ENCODE measurements around the gene ARHGAP26. TPM values are rescaled to one million over a fixed set of nuclear protein-coding genes. Genes with fewer than 3 reads are reported as not detected.

The ARHGAP26 gene
- total and polyA plus RNA-seq, 4 donors = 1.8 to 16.7 (median 4.1) TPM

DNA sequence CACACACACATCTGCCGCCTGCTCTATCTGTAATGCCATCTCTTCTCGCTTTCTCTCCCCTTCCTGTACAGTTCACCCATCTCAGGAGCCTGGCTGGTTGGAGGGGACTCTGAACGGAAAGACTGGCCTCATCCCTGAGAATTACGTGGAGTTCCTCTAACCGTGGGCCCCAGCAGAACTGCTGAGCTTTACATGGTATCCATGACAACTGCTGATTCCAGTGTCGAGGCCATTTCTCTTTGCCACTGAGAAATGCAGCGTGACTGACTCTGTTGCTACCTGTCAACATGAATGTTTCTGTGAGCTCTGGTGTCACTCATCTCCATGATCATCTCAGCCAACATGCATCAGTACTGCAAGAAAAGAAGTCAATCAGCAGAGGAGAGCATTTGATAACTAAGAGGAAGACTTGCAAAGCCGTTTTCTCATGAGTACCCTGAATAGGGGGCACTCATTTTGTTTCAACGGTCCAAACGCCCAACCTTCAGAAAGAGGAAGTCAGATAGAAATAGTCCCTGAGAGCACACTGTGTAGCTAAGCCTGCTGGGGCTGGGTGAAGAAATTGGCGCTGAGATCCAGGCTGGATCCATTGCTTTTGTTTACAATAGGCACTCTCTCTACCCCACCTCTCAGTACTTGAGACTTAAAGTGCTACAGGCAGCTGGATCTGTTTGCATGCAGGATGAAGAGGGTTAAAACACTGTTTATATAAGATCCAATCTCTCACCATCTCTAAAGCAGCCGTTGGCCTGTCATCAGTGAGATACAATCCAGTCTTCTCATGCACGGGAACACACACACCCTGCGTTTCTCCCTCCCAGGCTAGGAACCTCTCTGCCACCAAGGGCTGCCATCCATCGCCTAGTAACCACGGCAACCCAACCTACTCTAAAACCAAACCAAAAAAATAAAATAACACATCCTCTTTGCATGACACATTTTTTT lies 452.4 kb downstream of the ARHGAP26 start:
- 69% methylated on average over 16 of the region's 16 CpGs for WGBS
- no peak overlapping the region for H3K9ac ChIP-seq (ENCODE audit: low read depth in 1 of 2, low read length in 2 of 2)
- peak; percentile 36 for DNase-seq (ENCODE audit: low spot score)
- no peaks in the 10 kb centered on the region for H3K36me3 ChIP-seq (ENCODE audit: control insufficient read depth in 4 of 4, insufficient read depth in 3 of 4, low read depth in 1 of 4, low read length in 3 of 4)
- no peaks in the 10 kb centered on the region for H3K9me3 ChIP-seq (ENCODE audit: control insufficient read depth in 4 of 4, low read length in 3 of 4)
- no peaks in the 10 kb centered on the region for H3K27me3 ChIP-seq (ENCODE audit: control insufficient read depth in 4 of 4, insufficient read depth in 4 of 4, low read length in 3 of 4)
- no peak overlapping the region for H3K4me3 ChIP-seq (ENCODE audit: low read depth in 1 of 3, low read length in 3 of 3)
- no peak overlapping the region for H3K27ac ChIP-seq (ENCODE audit: low read depth in 1 of 2, low read length in 2 of 2)
- no peak for TF ChIP-seq EGR1 (IDR thresholded peaks at IDR 0.05; ENCODE audit: low read depth in 2 of 2)
- no peak for TF ChIP-seq FOXA1 (IDR thresholded peaks at IDR 0.05)
- TF ChIP-seq, protein P1, sequence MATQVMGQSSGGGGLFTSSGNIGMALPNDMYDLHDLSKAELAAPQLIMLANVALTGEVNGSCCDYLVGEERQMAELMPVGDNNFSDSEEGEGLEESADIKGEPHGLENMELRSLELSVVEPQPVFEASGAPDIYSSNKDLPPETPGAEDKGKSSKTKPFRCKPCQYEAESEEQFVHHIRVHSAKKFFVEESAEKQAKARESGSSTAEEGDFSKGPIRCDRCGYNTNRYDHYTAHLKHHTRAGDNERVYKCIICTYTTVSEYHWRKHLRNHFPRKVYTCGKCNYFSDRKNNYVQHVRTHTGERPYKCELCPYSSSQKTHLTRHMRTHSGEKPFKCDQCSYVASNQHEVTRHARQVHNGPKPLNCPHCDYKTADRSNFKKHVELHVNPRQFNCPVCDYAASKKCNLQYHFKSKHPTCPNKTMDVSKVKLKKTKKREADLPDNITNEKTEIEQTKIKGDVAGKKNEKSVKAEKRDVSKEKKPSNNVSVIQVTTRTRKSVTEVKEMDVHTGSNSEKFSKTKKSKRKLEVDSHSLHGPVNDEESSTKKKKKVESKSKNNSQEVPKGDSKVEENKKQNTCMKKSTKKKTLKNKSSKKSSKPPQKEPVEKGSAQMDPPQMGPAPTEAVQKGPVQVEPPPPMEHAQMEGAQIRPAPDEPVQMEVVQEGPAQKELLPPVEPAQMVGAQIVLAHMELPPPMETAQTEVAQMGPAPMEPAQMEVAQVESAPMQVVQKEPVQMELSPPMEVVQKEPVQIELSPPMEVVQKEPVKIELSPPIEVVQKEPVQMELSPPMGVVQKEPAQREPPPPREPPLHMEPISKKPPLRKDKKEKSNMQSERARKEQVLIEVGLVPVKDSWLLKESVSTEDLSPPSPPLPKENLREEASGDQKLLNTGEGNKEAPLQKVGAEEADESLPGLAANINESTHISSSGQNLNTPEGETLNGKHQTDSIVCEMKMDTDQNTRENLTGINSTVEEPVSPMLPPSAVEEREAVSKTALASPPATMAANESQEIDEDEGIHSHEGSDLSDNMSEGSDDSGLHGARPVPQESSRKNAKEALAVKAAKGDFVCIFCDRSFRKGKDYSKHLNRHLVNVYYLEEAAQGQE (IDR thresholded peaks at IDR 0.05) = no peak
- TF ChIP-seq, protein P2, sequence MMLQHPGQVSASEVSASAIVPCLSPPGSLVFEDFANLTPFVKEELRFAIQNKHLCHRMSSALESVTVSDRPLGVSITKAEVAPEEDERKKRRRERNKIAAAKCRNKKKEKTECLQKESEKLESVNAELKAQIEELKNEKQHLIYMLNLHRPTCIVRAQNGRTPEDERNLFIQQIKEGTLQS (IDR thresholded peaks at IDR 0.05) = no peak
- TF ChIP-seq, protein P3, sequence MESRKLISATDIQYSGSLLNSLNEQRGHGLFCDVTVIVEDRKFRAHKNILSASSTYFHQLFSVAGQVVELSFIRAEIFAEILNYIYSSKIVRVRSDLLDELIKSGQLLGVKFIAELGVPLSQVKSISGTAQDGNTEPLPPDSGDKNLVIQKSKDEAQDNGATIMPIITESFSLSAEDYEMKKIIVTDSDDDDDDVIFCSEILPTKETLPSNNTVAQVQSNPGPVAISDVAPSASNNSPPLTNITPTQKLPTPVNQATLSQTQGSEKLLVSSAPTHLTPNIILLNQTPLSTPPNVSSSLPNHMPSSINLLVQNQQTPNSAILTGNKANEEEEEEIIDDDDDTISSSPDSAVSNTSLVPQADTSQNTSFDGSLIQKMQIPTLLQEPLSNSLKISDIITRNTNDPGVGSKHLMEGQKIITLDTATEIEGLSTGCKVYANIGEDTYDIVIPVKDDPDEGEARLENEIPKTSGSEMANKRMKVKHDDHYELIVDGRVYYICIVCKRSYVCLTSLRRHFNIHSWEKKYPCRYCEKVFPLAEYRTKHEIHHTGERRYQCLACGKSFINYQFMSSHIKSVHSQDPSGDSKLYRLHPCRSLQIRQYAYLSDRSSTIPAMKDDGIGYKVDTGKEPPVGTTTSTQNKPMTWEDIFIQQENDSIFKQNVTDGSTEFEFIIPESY (IDR thresholded peaks at IDR 0.05) = no peak
- no peak for TF ChIP-seq FOXA2 (IDR thresholded peaks at IDR 0.05)
- no peak for TF ChIP-seq SP1 (IDR thresholded peaks at IDR 0.05)
- no peak for TF ChIP-seq HNF4G (IDR thresholded peaks at IDR 0.05)
- TF ChIP-seq JUND (IDR thresholded peaks at IDR 0.05) = no peak
- TF ChIP-seq, protein P4, sequence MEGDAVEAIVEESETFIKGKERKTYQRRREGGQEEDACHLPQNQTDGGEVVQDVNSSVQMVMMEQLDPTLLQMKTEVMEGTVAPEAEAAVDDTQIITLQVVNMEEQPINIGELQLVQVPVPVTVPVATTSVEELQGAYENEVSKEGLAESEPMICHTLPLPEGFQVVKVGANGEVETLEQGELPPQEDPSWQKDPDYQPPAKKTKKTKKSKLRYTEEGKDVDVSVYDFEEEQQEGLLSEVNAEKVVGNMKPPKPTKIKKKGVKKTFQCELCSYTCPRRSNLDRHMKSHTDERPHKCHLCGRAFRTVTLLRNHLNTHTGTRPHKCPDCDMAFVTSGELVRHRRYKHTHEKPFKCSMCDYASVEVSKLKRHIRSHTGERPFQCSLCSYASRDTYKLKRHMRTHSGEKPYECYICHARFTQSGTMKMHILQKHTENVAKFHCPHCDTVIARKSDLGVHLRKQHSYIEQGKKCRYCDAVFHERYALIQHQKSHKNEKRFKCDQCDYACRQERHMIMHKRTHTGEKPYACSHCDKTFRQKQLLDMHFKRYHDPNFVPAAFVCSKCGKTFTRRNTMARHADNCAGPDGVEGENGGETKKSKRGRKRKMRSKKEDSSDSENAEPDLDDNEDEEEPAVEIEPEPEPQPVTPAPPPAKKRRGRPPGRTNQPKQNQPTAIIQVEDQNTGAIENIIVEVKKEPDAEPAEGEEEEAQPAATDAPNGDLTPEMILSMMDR (IDR thresholded peaks at IDR 0.05; ENCODE audit: low read depth, low read length, missing input control) = no peak
- no peak for TF ChIP-seq HNF4A (conservative IDR thresholded peaks at IDR 0.05)
- TF ChIP-seq RAD21 (IDR thresholded peaks at IDR 0.05) = no peak
- TF ChIP-seq TAF1 (conservative IDR thresholded peaks at IDR 0.05) = no peak
- TF ChIP-seq YY1 (IDR thresholded peaks at IDR 0.05) = no peak
- TF ChIP-seq, protein P5, sequence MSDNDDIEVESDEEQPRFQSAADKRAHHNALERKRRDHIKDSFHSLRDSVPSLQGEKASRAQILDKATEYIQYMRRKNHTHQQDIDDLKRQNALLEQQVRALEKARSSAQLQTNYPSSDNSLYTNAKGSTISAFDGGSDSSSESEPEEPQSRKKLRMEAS (IDR thresholded peaks at IDR 0.05) = no peak
- TF ChIP-seq RXRA (IDR thresholded peaks at IDR 0.05) = no peak
- H3K4me1 ChIP-seq (ENCODE audit: control insufficient read depth in 4 of 4, insufficient read depth in 4 of 4, low read length in 3 of 4) = peaks cover 0 to 2% (median 0%) of the 10 kb centered on the region in 4 donors

Measured in liver (tissue), 9 donors.